ENCODE data around the gene GDPD3.

- TF ChIP-seq, protein P1, sequence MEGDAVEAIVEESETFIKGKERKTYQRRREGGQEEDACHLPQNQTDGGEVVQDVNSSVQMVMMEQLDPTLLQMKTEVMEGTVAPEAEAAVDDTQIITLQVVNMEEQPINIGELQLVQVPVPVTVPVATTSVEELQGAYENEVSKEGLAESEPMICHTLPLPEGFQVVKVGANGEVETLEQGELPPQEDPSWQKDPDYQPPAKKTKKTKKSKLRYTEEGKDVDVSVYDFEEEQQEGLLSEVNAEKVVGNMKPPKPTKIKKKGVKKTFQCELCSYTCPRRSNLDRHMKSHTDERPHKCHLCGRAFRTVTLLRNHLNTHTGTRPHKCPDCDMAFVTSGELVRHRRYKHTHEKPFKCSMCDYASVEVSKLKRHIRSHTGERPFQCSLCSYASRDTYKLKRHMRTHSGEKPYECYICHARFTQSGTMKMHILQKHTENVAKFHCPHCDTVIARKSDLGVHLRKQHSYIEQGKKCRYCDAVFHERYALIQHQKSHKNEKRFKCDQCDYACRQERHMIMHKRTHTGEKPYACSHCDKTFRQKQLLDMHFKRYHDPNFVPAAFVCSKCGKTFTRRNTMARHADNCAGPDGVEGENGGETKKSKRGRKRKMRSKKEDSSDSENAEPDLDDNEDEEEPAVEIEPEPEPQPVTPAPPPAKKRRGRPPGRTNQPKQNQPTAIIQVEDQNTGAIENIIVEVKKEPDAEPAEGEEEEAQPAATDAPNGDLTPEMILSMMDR (IDR thresholded peaks at IDR 0.05; ENCODE audit: insufficient read depth, low read length): peak; percentile 85
- TF ChIP-seq SPI1 (IDR thresholded peaks at IDR 0.05; ENCODE audit: borderline replicate concordance, low read depth) (peak; percentile 87; the same call in 1 of the 2 replicates), POLR2AphosphoS5 (IDR thresholded peaks at IDR 0.05; ENCODE audit: low read depth) (peak; percentile 53)
- TF ChIP-seq, protein P2, sequence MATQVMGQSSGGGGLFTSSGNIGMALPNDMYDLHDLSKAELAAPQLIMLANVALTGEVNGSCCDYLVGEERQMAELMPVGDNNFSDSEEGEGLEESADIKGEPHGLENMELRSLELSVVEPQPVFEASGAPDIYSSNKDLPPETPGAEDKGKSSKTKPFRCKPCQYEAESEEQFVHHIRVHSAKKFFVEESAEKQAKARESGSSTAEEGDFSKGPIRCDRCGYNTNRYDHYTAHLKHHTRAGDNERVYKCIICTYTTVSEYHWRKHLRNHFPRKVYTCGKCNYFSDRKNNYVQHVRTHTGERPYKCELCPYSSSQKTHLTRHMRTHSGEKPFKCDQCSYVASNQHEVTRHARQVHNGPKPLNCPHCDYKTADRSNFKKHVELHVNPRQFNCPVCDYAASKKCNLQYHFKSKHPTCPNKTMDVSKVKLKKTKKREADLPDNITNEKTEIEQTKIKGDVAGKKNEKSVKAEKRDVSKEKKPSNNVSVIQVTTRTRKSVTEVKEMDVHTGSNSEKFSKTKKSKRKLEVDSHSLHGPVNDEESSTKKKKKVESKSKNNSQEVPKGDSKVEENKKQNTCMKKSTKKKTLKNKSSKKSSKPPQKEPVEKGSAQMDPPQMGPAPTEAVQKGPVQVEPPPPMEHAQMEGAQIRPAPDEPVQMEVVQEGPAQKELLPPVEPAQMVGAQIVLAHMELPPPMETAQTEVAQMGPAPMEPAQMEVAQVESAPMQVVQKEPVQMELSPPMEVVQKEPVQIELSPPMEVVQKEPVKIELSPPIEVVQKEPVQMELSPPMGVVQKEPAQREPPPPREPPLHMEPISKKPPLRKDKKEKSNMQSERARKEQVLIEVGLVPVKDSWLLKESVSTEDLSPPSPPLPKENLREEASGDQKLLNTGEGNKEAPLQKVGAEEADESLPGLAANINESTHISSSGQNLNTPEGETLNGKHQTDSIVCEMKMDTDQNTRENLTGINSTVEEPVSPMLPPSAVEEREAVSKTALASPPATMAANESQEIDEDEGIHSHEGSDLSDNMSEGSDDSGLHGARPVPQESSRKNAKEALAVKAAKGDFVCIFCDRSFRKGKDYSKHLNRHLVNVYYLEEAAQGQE (IDR thresholded peaks at IDR 0.05; ENCODE audit: insufficient replicate concordance, low read depth): peak; percentile 63
Measured at GRCh38 chr16:30092373-30093010, 20.8 kb downstream of the GDPD3 start.

Measured in HL-60 (cell line).